ENCODE data around the gene MTIF2.
A peak's percentile ranks its signal among the peaks of the same experiment; 100 is the strongest.
"Not testable (repeated sequence)": the region's sequence is repeated elsewhere in the genome, so short reads cannot be mapped to it uniquely, and the experiment has no call there.

Gene MTIF2

GRCh38 chr2:55227437-55228225, 41.4 kb downstream of the MTIF2 start:
- not testable (repeated sequence) for H3K27me3 ChIP-seq (replicated peaks in 2 of 5; ENCODE audit: control insufficient read depth in 4 of 5, insufficient read depth in 5 of 5, low read length in 4 of 5); H3K9me3 ChIP-seq (ENCODE audit: control extremely low read depth in 1 of 5, control insufficient read depth in 4 of 5, insufficient read depth in 2 of 5, low read depth in 1 of 5, low read length in 4 of 5); H3K36me3 ChIP-seq (ENCODE audit: control insufficient read depth in 4 of 4, insufficient read depth in 4 of 4, low read length in 3 of 4)
- POLR2A ChIA-PET: interaction anchor here (0.5 kb wide), 1 partner anchor 1005 kb away, joined by 4 read pairs; no protein-coding TSS in a partner anchor
- H3K4me3 ChIP-seq (ENCODE audit: control insufficient read depth in 1 of 7, extremely low read depth in 1 of 7, insufficient read depth in 4 of 7, low read depth in 2 of 7, low read length in 6 of 7): peak overlapping the region in 3 of 7 experiments; percentile 5 to 20 (median 6)
- peak overlapping the region in 1 of 2 experiments; percentile 31 for H3K27ac ChIP-seq (ENCODE audit: insufficient read depth in 1 of 2, low read depth in 1 of 2, low read length in 2 of 2, poor library complexity in 1 of 2, severe bottlenecking in 2 of 2)
- CTCF ChIA-PET: interaction anchor here (0.6 kb wide), 1 partner anchor 52 kb away, joined by 3 read pairs; no protein-coding TSS in a partner anchor
- WGBS (ENCODE audit: insufficient coverage): 50% methylated on average over 1 of the region's 7 CpGs
- peaks cover 3 to 23% (median 20%) of the 10 kb centered on the region in 4 experiments for H3K4me1 ChIP-seq (ENCODE audit: control extremely low read depth in 1 of 4, control insufficient read depth in 4 of 4, insufficient read depth in 4 of 4, low read length in 3 of 4)
- peak; percentile 19 to 64 (median 48) for DNase-seq

- ChIA-PET CTCF (interaction anchor here (0.7 to 1.4 kb wide), 2 partner anchors 9 to 10 kb away, joined by 4 read pairs; no protein-coding TSS in a partner anchor), POLR2A (no interaction called here)
- no peak for DNase-seq
These were observed 43.5 kb downstream of the MTIF2 start for GRCh38 chr2:55225481-55226020.

GRCh38 chr2:55224761-55225261, 44.2 kb downstream of the MTIF2 start:
- no peak overlapping the region for H3K4me3 ChIP-seq (ENCODE audit: control insufficient read depth in 1 of 7, extremely low read depth in 1 of 7, insufficient read depth in 4 of 7, low read depth in 2 of 7, low read length in 6 of 7)
- no peak for DNase-seq
- H3K9me3 ChIP-seq (ENCODE audit: control extremely low read depth in 1 of 5, control insufficient read depth in 4 of 5, insufficient read depth in 2 of 5, low read depth in 1 of 5, low read length in 4 of 5): no peaks in the 10 kb centered on the region
- ChIA-PET POLR2A (interaction anchor here (0.5 to 1.9 kb wide), 2 partner anchors 8 to 1259 kb away, joined by 3 to 9 read pairs; partner anchors contain the start of genes CLHC1 and RPS27A), CTCF (interaction anchor here (1.1 to 1.6 kb wide), 4 partner anchors 8 to 39 kb away, joined by 3 to 6 read pairs (median 4); partner anchors contain the start of genes CLHC1 and RPS27A)
- no peak overlapping the region for H3K27ac ChIP-seq (ENCODE audit: insufficient read depth in 1 of 2, low read depth in 1 of 2, low read length in 2 of 2, poor library complexity in 1 of 2, severe bottlenecking in 2 of 2)
- H3K27me3 ChIP-seq (replicated peaks in 2 of 5; ENCODE audit: control insufficient read depth in 4 of 5, insufficient read depth in 5 of 5, low read length in 4 of 5): no peaks in the 10 kb centered on the region
- 94% methylated on average over 18 of the region's 19 CpGs for WGBS (ENCODE audit: insufficient coverage)
- H3K36me3 ChIP-seq (ENCODE audit: control insufficient read depth in 4 of 4, insufficient read depth in 4 of 4, low read length in 3 of 4): peaks cover 0 to 10% (median 0%) of the 10 kb centered on the region in 4 experiments
- H3K4me1 ChIP-seq (ENCODE audit: control extremely low read depth in 1 of 4, control insufficient read depth in 4 of 4, insufficient read depth in 4 of 4, low read length in 3 of 4): peaks cover 3 to 18% (median 14%) of the 10 kb centered on the region in 4 experiments

More at GRCh38 chr2:55225481-55226020, 43.5 kb downstream of the MTIF2 start:
- no peak overlapping the region for H3K27ac ChIP-seq (ENCODE audit: insufficient read depth in 1 of 2, low read depth in 1 of 2, low read length in 2 of 2, poor library complexity in 1 of 2, severe bottlenecking in 2 of 2)
- no peak overlapping the region for H3K4me3 ChIP-seq (ENCODE audit: control insufficient read depth in 1 of 7, extremely low read depth in 1 of 7, insufficient read depth in 4 of 7, low read depth in 2 of 7, low read length in 6 of 7)
- no peaks in the 10 kb centered on the region for H3K9me3 ChIP-seq (ENCODE audit: control extremely low read depth in 1 of 5, control insufficient read depth in 4 of 5, insufficient read depth in 2 of 5, low read depth in 1 of 5, low read length in 4 of 5)
- peaks cover 3 to 18% (median 14%) of the 10 kb centered on the region in 4 experiments for H3K4me1 ChIP-seq (ENCODE audit: control extremely low read depth in 1 of 4, control insufficient read depth in 4 of 4, insufficient read depth in 4 of 4, low read length in 3 of 4)
- no peaks in the 10 kb centered on the region for H3K27me3 ChIP-seq (replicated peaks in 2 of 5; ENCODE audit: control insufficient read depth in 4 of 5, insufficient read depth in 5 of 5, low read length in 4 of 5)
- H3K36me3 ChIP-seq (ENCODE audit: control insufficient read depth in 4 of 4, insufficient read depth in 4 of 4, low read length in 3 of 4): peaks cover 0 to 7% (median 0%) of the 10 kb centered on the region in 4 experiments
- 88% methylated on average over 19 of the region's 19 CpGs for WGBS (ENCODE audit: insufficient coverage)

GRCh38 chr2:55223958-55224760, 44.9 kb downstream of the MTIF2 start:
- WGBS (ENCODE audit: insufficient coverage): 96% methylated on average over 25 of the region's 25 CpGs
- H3K9me3 ChIP-seq (ENCODE audit: control extremely low read depth in 1 of 5, control insufficient read depth in 4 of 5, insufficient read depth in 2 of 5, low read depth in 1 of 5, low read length in 4 of 5): no peaks in the 10 kb centered on the region
- H3K27me3 ChIP-seq (replicated peaks in 2 of 5; ENCODE audit: control insufficient read depth in 4 of 5, insufficient read depth in 5 of 5, low read length in 4 of 5): no peaks in the 10 kb centered on the region
- peaks cover 3 to 18% (median 13%) of the 10 kb centered on the region in 4 experiments for H3K4me1 ChIP-seq (ENCODE audit: control extremely low read depth in 1 of 4, control insufficient read depth in 4 of 4, insufficient read depth in 4 of 4, low read length in 3 of 4)
- peak overlapping the region in 2 of 7 experiments; percentile 80 to 82 for H3K4me3 ChIP-seq (ENCODE audit: control insufficient read depth in 1 of 7, extremely low read depth in 1 of 7, insufficient read depth in 4 of 7, low read depth in 2 of 7, low read length in 6 of 7)
- peaks cover 0 to 10% (median 0%) of the 10 kb centered on the region in 4 experiments for H3K36me3 ChIP-seq (ENCODE audit: control insufficient read depth in 4 of 4, insufficient read depth in 4 of 4, low read length in 3 of 4)
- DNase-seq: peak in 2 of 3 donors; percentile 13 to 22
- POLR2A ChIA-PET: interaction anchor here (0.5 to 1.9 kb wide), 2 partner anchors 9 to 1259 kb away, joined by 3 to 9 read pairs; partner anchors contain the start of genes CLHC1 and RPS27A
- CTCF ChIA-PET: interaction anchor here (0.6 to 1.6 kb wide), 5 partner anchors 8 to 251 kb away, joined by 3 to 6 read pairs (median 3); partner anchors contain the start of genes CLHC1 and RPS27A
- peak overlapping the region in 1 of 2 experiments; percentile 80 for H3K27ac ChIP-seq (ENCODE audit: insufficient read depth in 1 of 2, low read depth in 1 of 2, low read length in 2 of 2, poor library complexity in 1 of 2, severe bottlenecking in 2 of 2)

GRCh38 chr2:55213822-55214221, 55.2 kb downstream of the MTIF2 start:
- H3K4me3 ChIP-seq (ENCODE audit: control insufficient read depth in 1 of 7, extremely low read depth in 1 of 7, insufficient read depth in 4 of 7, low read depth in 2 of 7, low read length in 6 of 7): no peak overlapping the region
- no peak for DNase-seq
- no peaks in the 10 kb centered on the region for H3K36me3 ChIP-seq (ENCODE audit: control insufficient read depth in 4 of 4, insufficient read depth in 4 of 4, low read length in 3 of 4)
- POLR2A ChIA-PET: no interaction called here
- CTCF ChIA-PET: no interaction called here
- H3K9me3 ChIP-seq (ENCODE audit: control extremely low read depth in 1 of 5, control insufficient read depth in 4 of 5, insufficient read depth in 2 of 5, low read depth in 1 of 5, low read length in 4 of 5): no peaks in the 10 kb centered on the region
- H3K27me3 ChIP-seq (replicated peaks in 2 of 5; ENCODE audit: control insufficient read depth in 4 of 5, insufficient read depth in 5 of 5, low read length in 4 of 5): no peaks in the 10 kb centered on the region
- H3K4me1 ChIP-seq (ENCODE audit: control extremely low read depth in 1 of 4, control insufficient read depth in 4 of 4, insufficient read depth in 4 of 4, low read length in 3 of 4): no peaks in the 10 kb centered on the region
- no peak overlapping the region for H3K27ac ChIP-seq (ENCODE audit: insufficient read depth in 1 of 2, low read depth in 1 of 2, low read length in 2 of 2, poor library complexity in 1 of 2, severe bottlenecking in 2 of 2)

GRCh38 chr2:55204950-55205349, 64.1 kb downstream of the MTIF2 start:
- Histone ChIP-seq H3K4me3 (ENCODE audit: control insufficient read depth in 1 of 7, extremely low read depth in 1 of 7, insufficient read depth in 4 of 7, low read depth in 2 of 7, low read length in 6 of 7) (no peak overlapping the region), H3K4me1 (ENCODE audit: control extremely low read depth in 1 of 4, control insufficient read depth in 4 of 4, insufficient read depth in 4 of 4, low read length in 3 of 4) (no peaks in the 10 kb centered on the region), H3K36me3 (ENCODE audit: control insufficient read depth in 4 of 4, insufficient read depth in 4 of 4, low read length in 3 of 4) (peaks cover 0 to 19% (median 4%) of the 10 kb centered on the region in 4 experiments), H3K27me3 (replicated peaks in 2 of 5; ENCODE audit: control insufficient read depth in 4 of 5, insufficient read depth in 5 of 5, low read length in 4 of 5) (no peaks in the 10 kb centered on the region), H3K27ac (ENCODE audit: insufficient read depth in 1 of 2, low read depth in 1 of 2, low read length in 2 of 2, poor library complexity in 1 of 2, severe bottlenecking in 2 of 2) (no peak overlapping the region), H3K9me3 (ENCODE audit: control extremely low read depth in 1 of 5, control insufficient read depth in 4 of 5, insufficient read depth in 2 of 5, low read depth in 1 of 5, low read length in 4 of 5) (peaks cover 0 to 17% (median 2%) of the 10 kb centered on the region in 5 experiments)
- no peak for DNase-seq
- WGBS (ENCODE audit: insufficient coverage): no CpG with 5 or more reads among the region's 2 CpGs
- POLR2A ChIA-PET: no interaction called here
- CTCF ChIA-PET: no interaction called here
